Stimulated activated CD4-positive, alpha-beta T cell treated with anti-CD3 and anti-CD28 coated beads, Interleukin-4, amount 100 ng/mL, for 24 hours (primary cell): ENCODE results near the gene RERE.
"Not testable (repeated sequence)": the region's sequence is repeated elsewhere in the genome, so short reads cannot be mapped to it uniquely, and the experiment has no call there.

ENCODE experiments used
- DNase-seq: peaks from one replicate; pipeline ENCODE4 v3.0.0-alpha.2; 2020

Gene RERE

DNA sequence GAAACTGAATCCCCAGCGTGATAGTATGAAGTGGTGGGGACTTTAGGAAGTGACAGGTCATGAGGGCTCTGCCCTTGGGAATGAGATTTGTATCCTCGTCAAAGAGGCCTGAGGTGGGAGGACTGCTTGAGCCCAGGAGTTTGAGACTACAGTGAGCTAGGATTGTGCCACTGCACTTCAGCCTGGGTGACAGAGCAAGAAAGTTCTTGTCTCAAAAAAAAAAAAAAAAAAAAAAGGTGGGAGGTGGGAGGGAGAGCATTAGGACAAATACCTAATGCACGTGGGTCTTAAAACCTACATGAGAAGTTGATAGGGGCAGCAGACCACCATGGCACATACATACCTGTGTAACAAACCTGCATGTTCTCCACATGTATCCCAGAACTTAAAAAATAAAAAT lies 24.0 kb upstream of the RERE start:
- no peak for DNase-seq

- DNase-seq: no peak
These were observed 22.6 kb upstream of the RERE start for GRCh38 chr1:8839990-8840389.

GRCh38 chr1:8835941-8836643 lies 18.7 kb upstream of the RERE start:
- no peak for DNase-seq

- DNase-seq: no peak
These were observed 13.9 kb upstream of the RERE start for GRCh38 chr1:8831340-8831739.

DNA sequence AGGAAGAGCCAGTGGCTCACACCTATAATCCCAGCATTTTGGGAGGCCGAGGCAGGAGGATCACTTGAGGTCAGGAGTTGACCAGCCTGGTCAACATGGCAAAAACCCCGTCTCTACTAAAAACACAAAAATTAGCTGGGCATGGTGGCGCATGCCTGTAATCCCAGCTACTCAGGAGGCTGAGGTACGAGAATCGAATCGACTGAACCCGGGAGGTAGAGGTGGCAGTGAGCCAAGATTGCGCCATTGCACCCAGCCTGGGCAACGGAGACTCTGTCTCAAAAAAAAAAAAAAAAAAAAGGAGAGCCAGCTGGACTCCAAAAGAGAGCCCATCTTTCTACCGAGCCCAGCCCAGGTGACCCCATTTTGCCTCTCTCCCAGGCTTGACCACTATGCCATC lies 13.3 kb upstream of the RERE start:
- not testable (repeated sequence) for DNase-seq

DNA sequence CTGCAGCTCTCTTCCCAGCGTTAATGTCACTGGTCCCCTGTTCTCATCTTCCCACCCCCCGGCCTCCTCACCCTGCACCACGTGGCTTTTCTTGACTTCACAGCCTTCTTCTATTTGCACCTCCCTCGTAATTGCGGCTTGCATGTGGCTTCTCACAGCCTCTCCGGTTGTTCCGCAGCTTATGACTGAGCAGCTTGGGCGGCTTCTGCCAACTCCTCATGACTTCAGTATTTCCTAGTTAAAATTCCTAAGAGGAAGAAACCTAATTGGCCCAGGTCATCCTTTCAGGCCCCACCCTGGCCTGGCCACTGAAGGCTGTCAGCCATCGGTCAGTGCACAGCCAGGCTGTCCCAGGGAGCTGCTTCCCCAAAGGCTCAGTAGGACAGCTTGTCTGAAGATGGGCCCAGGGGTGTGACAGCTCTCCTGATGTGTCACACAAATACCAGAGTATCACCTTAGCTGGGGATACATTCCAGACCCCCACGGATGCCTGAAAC lies 8.6 kb upstream of the RERE start:
- DNase-seq: no peak

DNA sequence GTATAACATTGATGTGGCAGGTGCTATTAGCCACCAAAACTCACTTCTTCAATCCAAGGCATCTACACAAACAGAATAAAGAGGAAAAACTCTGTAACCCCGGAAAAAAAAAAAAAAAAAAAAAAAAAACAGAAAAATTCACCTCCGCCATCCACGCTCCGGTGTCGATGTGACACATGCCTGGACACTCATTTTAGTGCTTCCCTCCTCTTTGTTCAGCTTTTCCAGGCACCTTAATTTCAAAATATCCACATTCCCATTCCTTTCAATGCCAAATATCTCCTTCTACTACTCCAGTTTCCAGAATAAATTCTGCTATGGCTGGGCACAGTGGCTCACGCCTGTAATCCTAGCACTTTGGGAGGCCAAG lies 5.8 kb upstream of the RERE start:
- DNase-seq: no peak

GRCh38 chr1:8822373-8823294 lies 5.2 kb upstream of the RERE start:
- DNase-seq: no peak

- DNase-seq: no peak
These were observed 3.6 kb upstream of the RERE start for GRCh38 chr1:8821084-8821483.

GRCh38 chr1:8818789-8819188 lies 1.3 kb upstream of the RERE start:
- not testable (repeated sequence) for DNase-seq

DNA sequence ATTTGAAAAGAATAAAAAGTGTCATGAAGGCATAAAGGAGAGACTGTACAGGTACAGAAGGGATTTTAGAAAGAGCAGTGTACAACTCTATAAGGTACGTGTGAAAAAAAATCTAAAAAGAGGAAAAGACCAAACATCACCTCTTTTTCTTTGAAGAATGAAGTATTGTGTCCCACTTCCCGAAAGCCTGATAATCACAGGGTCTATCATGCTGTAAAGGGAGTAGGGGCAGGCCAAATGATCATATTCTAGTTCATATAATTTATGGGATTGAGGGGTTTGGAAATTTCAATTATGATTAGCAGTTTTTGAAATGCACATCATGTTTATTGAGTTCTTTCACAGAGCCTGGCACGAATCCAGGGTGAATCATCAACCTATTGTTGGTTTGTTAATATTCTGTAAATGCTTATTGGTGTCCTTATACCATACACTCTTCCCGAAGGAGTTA lies 910 bp upstream of the RERE start:
- peak; percentile 20 for DNase-seq

GRCh38 chr1:8816831-8817411 lies 519 bp downstream of the RERE start:
- DNase-seq: peak; percentile 14

GRCh38 chr1:8816264-8816663 lies 1.2 kb downstream of the RERE start:
- DNase-seq: no peak

DNA sequence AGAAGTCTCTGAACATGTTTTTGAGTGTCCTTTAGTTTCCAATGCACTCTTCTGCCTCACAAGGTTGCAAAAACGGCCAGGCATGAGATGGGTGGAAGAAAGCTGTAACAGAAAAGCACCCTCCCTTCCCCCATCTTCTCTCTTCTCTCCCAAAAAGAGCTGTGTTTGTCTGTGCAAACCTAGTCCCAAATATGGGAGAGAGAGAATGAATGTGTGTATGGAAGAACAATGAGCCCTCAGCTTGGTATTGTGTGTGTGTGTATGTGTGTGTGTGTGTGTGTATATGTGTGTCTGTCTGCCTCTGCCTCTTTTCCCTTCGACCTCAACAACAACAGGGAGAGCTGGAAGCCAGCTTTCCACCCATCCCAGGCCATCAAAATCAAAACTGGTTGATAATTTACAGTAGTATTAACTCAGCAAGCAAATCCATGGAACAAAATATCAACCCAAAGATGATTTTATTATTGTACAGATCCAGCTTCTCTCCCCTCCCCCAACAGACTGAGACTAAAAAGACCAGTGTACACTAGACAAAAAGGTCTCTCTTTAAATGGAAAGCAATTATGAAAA lies 1.8 kb downstream of the RERE start:
- DNase-seq: no peak

GRCh38 chr1:8814865-8815264 lies 2.6 kb downstream of the RERE start:
- DNase-seq: no peak

DNA sequence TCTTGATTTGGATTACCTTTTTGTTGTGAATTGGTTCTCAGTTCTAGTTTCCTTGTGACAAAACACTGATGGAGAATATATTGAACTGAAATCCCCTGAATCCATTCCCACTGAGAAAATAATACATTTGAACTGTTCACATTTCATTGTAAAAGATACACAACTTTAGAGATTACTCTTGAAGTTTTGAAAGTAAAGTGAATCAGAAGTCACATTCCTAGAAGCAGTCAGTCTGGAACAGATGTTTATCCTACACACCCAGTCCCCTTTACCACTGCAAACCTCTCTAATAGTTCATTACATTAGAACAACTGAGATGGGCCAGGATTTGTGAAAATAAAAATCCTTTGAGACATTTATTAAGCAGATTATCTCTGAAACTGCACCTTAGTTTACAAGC lies 3.4 kb downstream of the RERE start:
- DNase-seq: no peak

GRCh38 chr1:8813016-8813763 lies 4.2 kb downstream of the RERE start:
- DNase-seq: no peak

DNA sequence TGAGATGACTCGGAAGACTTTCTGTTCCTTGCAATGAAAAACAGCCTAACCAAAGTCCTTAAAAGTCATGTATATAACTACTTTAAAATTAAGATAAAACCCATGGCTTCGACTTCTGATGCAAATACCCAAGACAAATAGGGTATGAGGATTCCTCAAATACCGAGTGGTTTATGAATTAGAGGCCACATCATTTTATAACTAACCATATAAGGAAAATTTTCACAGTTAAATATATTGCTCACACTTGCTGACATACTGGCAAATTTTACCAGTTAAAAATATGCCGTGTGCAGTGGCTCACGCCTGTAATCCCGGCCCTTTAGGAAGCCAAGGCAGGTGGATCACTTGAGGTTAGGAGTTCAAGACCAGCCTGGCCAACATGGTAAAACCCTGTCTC lies 5.4 kb downstream of the RERE start:
- no peak for DNase-seq

DNA sequence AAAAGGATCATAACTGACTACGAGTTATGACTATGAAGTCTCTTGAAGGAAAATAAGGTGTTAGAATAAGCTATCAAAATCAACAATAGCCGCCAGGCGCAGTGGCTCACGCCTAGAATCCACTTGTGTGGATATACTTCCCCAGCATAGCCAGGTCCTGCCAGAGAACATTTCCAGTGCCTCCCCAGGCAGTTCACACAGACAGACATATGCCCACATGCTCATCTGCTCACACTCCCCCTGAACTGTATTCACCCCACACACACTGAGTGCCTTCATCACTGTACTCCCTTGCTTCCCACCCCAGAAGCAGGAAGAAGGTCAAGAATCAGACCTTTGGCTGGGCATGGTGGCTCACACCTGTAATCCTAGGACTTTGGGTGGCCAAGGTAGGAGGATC lies 6.5 kb downstream of the RERE start:
- DNase-seq: no peak

GRCh38 chr1:8809342-8809736 lies 8.1 kb downstream of the RERE start:
- DNase-seq: no peak

GRCh38 chr1:8807004-8807403 lies 10.4 kb downstream of the RERE start:
- no peak for DNase-seq

- no peak for DNase-seq
These were observed 17.0 kb downstream of the RERE start for GRCh38 chr1:8800416-8800815.

- no peak for DNase-seq
These were observed 20.2 kb downstream of the RERE start for GRCh38 chr1:8797216-8797615.
